NCI-H128 (cell line): ENCODE measurements around the gene TECPR2.

Experiments used
- DNase-seq: peaks from one replicate; lab custom pipeline; 2025; ENCODE audit not compliant: unreplicated experiment; lab: John Stamatoyannopoulos, UW

TECPR2 gene

GRCh38 chr14:102464006-102464405 lies 101.3 kb downstream of the TECPR2 start:
- DNase-seq: no peak

GRCh38 chr14:102464846-102465341 lies 102.2 kb downstream of the TECPR2 start:
- no peak for DNase-seq

GRCh38 chr14:102469261-102469660 lies 106.5 kb downstream of the TECPR2 start:
- DNase-seq: no peak

- DNase-seq: no peak
Observed at GRCh38 chr14:102471921-102472790, 109.4 kb downstream of the TECPR2 start.

GRCh38 chr14:102472791-102473150 lies 110.0 kb downstream of the TECPR2 start:
- no peak for DNase-seq

- DNase-seq: no peak
Observed at GRCh38 chr14:102473559-102473958, 110.8 kb downstream of the TECPR2 start.

- no peak for DNase-seq
Observed at GRCh38 chr14:102474934-102475333, 112.2 kb downstream of the TECPR2 start.

- DNase-seq: no peak
Observed at GRCh38 chr14:102479107-102479506, 116.4 kb downstream of the TECPR2 start.

- DNase-seq: no peak
Observed at GRCh38 chr14:102479777-102480176, 117.0 kb downstream of the TECPR2 start.

GRCh38 chr14:102481371-102481770 lies 118.6 kb downstream of the TECPR2 start:
- no peak for DNase-seq

- no peak for DNase-seq
Observed at GRCh38 chr14:102481791-102482238, 119.1 kb downstream of the TECPR2 start.

- DNase-seq: no peak
Observed at GRCh38 chr14:102484316-102484715, 121.6 kb downstream of the TECPR2 start.

- DNase-seq: no peak
Observed at GRCh38 chr14:102485693-102486512, 123.2 kb downstream of the TECPR2 start.

GRCh38 chr14:102486513-102487203 lies 123.9 kb downstream of the TECPR2 start:
- no peak for DNase-seq

GRCh38 chr14:102487204-102487577 lies 124.5 kb downstream of the TECPR2 start:
- no peak for DNase-seq

GRCh38 chr14:102490456-102490855 lies 127.7 kb downstream of the TECPR2 start:
- no peak for DNase-seq

GRCh38 chr14:102491366-102491765 lies 128.6 kb downstream of the TECPR2 start:
- no peak for DNase-seq

- DNase-seq: no peak
Observed at GRCh38 chr14:102491786-102492530, 129.2 kb downstream of the TECPR2 start.

GRCh38 chr14:102492531-102492910 lies 129.8 kb downstream of the TECPR2 start:
- no peak for DNase-seq

- DNase-seq: no peak
Observed at GRCh38 chr14:102493096-102493495, 130.4 kb downstream of the TECPR2 start.

GRCh38 chr14:102493585-102493984 lies 130.8 kb downstream of the TECPR2 start:
- no peak for DNase-seq
